Peyer's patch (tissue), 4 donors: ENCODE data around the gene MAP6D1. TPM values are rescaled to one million over a fixed set of nuclear protein-coding genes. Genes with fewer than 3 reads are reported as not detected.
A peak's percentile ranks its signal among the peaks of the same experiment; 100 is the strongest.

Source experiments
- DNase-seq, 3 donors: peaks; one replicate each; pipeline ENCODE4 v3.0.0-alpha.2; 2017 to 2019
- H3K27ac ChIP-seq, 4 donors: fragments of 200-600 bp; sonication (generic); one replicate each; pipeline ENCODE4 v1.5.1; 2016 to 2019
- H3K27me3 ChIP-seq, 2 donors: fragments of 200-600 bp; sonication (generic); one replicate each; pipeline ENCODE4 v1.5.1; 2019
- H3K36me3 ChIP-seq, 3 donors: fragments of 200-600 bp; sonication (generic); one replicate each; pipeline ENCODE4 v1.5.1; 2016 to 2019
- H3K4me1 ChIP-seq, 4 donors: fragments of 200-600 bp; sonication (generic); one replicate each; pipeline ENCODE4 v1.5.1; 2016 to 2019
- H3K4me3 ChIP-seq, 4 donors: fragments of 200-600 bp; sonication (generic); 1 replicate in 3 of 4; 2 replicates in 1 of 4; pipeline ENCODE4 v1.5.1; 2016 to 2019; ENCODE audit warnings: mild to moderate bottlenecking in 1 of 4
- H3K9me3 ChIP-seq, 4 donors: fragments of 200-600 bp; sonication (generic); one replicate each; pipeline ENCODE4 v1.5.1; 2016 to 2019; ENCODE audit warnings: mild to moderate bottlenecking in 1 of 4
- CTCF ChIP-seq, 6 experiments: fragments of 450-650 bp in 4 of 6; fragments of 200-600 bp in 2 of 6; sonication (generic) in 1 of 6; IDR thresholded peaks; one replicate each; pipeline ENCODE4 v1.5.1; 2017 to 2019; ENCODE audit warnings: antibody characterized with exemption in 6 of 6, mild to moderate bottlenecking in 3 of 6, moderate library complexity in 1 of 6
- POLR2A ChIP-seq, 2 donors: fragments of 450-650 bp; IDR thresholded peaks; one replicate each; pipeline ENCODE4 v1.5.1; 2017; ENCODE audit warnings: antibody characterized with exemption in 2 of 2, mild to moderate bottlenecking in 2 of 2, moderate library complexity in 2 of 2
- total RNA-seq, 4 donors: library from RNA; depleted of rRNA; stranded (reverse); fragments of >200 nt; gene quantifications; one replicate each; pipeline ENCODE4 v1.1.0, GENCODE V29; 2016

The MAP6D1 gene
- total RNA-seq, 4 donors from 2014 or later, result 1.8 to 9.9 (median 2.0) TPM; not detected in 1

- Histone ChIP-seq H3K27ac (no peak overlapping the region), H3K9me3 (no peaks in the 10 kb centered on the region), H3K4me1 (no peaks in the 10 kb centered on the region), H3K27me3 (no peaks in the 10 kb centered on the region), H3K36me3 (peaks cover 0 to 35% (median 0%) of the 10 kb centered on the region in 3 donors), H3K4me3 (no peak overlapping the region)
- DNase-seq, result no peak
- TF ChIP-seq POLR2A (IDR thresholded peaks at IDR 0.05) (no peak), CTCF (IDR thresholded peaks at IDR 0.05) (no peak)
Measured at GRCh38 chr3:183812761-183813445, 12.5 kb downstream of the MAP6D1 start.

GRCh38 chr3:183811638-183812037 is 13.7 kb downstream of the MAP6D1 start:
- H3K27ac ChIP-seq, result no peak overlapping the region
- TF ChIP-seq POLR2A (IDR thresholded peaks at IDR 0.05), result no peak
- TF ChIP-seq CTCF (IDR thresholded peaks at IDR 0.05), result no peak
- DNase-seq, result peak in 1 of 3 donors; percentile 21
- H3K36me3 ChIP-seq, result peaks cover 0 to 47% (median 0%) of the 10 kb centered on the region in 3 donors
- no peaks in the 10 kb centered on the region for H3K4me1 ChIP-seq
- no peak overlapping the region for H3K4me3 ChIP-seq
- no peaks in the 10 kb centered on the region for H3K9me3 ChIP-seq
- no peaks in the 10 kb centered on the region for H3K27me3 ChIP-seq

- TF ChIP-seq POLR2A (IDR thresholded peaks at IDR 0.05), result no peak
- no peak for TF ChIP-seq CTCF (IDR thresholded peaks at IDR 0.05)
- Histone ChIP-seq H3K4me1 (no peaks in the 10 kb centered on the region), H3K4me3 (no peak overlapping the region), H3K36me3 (peaks cover 0 to 52% (median 0%) of the 10 kb centered on the region in 3 donors), H3K9me3 (no peaks in the 10 kb centered on the region), H3K27ac (no peak overlapping the region), H3K27me3 (no peaks in the 10 kb centered on the region)
- DNase-seq, result peak in 1 of 3 donors; percentile 25
Measured at GRCh38 chr3:183810643-183811594, 14.5 kb downstream of the MAP6D1 start.

- H3K4me3 ChIP-seq, result no peak overlapping the region
- H3K9me3 ChIP-seq, result no peaks in the 10 kb centered on the region
- H3K4me1 ChIP-seq, result no peaks in the 10 kb centered on the region
- H3K27me3 ChIP-seq, result no peaks in the 10 kb centered on the region
- no peak overlapping the region for H3K27ac ChIP-seq
- TF ChIP-seq CTCF (IDR thresholded peaks at IDR 0.05) (no peak), POLR2A (IDR thresholded peaks at IDR 0.05) (no peak)
- H3K36me3 ChIP-seq, result peaks cover 0 to 68% (median 0%) of the 10 kb centered on the region in 3 donors
- DNase-seq, result no peak
Measured at GRCh38 chr3:183809270-183809669, 16.1 kb downstream of the MAP6D1 start.

GRCh38 chr3:183808355-183808754 is 17.0 kb downstream of the MAP6D1 start:
- peaks cover 0 to 77% (median 0%) of the 10 kb centered on the region in 3 donors for H3K36me3 ChIP-seq
- no peak overlapping the region for H3K27ac ChIP-seq
- TF ChIP-seq POLR2A (IDR thresholded peaks at IDR 0.05) (no peak), CTCF (IDR thresholded peaks at IDR 0.05) (no peak)

More at GRCh38 chr3:183808355-183808754, 17.0 kb downstream of the MAP6D1 start:
- Histone ChIP-seq H3K4me1 (no peaks in the 10 kb centered on the region), H3K9me3 (no peaks in the 10 kb centered on the region), H3K4me3 (no peak overlapping the region), H3K27me3 (no peaks in the 10 kb centered on the region)
- peak in 1 of 3 donors; percentile 34 for DNase-seq
